Pancreas (tissue), 10 donors: ENCODE results near the gene TCTN3. TPM values are rescaled to one million over a fixed set of nuclear protein-coding genes. Genes with fewer than 3 reads are reported as not detected.

Source experiments
- ATAC-seq, 4 donors: fragments of 200-7000 bp; cut with Tn5 transposase; one replicate each; pipeline versions ENCODE4 v1.8.0 to v1.9.1; 2020; ENCODE audit warnings: mild to moderate bottlenecking in 4 of 4, moderate library complexity in 4 of 4
- DNase-seq, 6 donors: peaks; one replicate each; pipeline ENCODE4 v3.0.0-alpha.2; 2020
- FAIRE-seq: peaks from 2 replicates; lab custom pipeline; 2012; peaks lifted over from hg19 to GRCh38; lab: Jason Lieb, UNC
- H3K27ac ChIP-seq, 4 donors: fragments of 200-600 bp; sonication (generic); 1 replicate in 3 of 4; 2 replicates in 1 of 4; pipeline versions ENCODE4 v1.5.0 to v1.8.0; 2020
- H3K27me3 ChIP-seq, 4 donors: fragments of 200-600 bp; one replicate each; pipeline ENCODE4 v1.8.0; 2021
- H3K36me3 ChIP-seq, 3 donors: fragments of 200-600 bp; sonication (generic) in 1 of 3; one replicate each; pipeline versions ENCODE4 v1.5.0 to v1.8.0; 2020 to 2021
- H3K4me1 ChIP-seq, 3 donors: fragments of 200-600 bp; one replicate each; pipeline ENCODE4 v1.8.0; 2021
- H3K4me3 ChIP-seq, 4 donors: fragments of 200-600 bp; sonication (generic) in 2 of 4; one replicate each; pipeline versions ENCODE4 v1.5.0 to v1.8.0; 2020 to 2021
- H3K9me3 ChIP-seq, 4 donors: fragments of 200-600 bp; one replicate each; pipeline ENCODE4 v1.8.0; 2021
- WGBS, 2 donors: extraction: QIAGEN DNeasy Blood & Tissue Kit; methylation state at CpG; one replicate each; pipeline ENCODE4 v1.1.7; 2013; 5-methylcytosine and 5-hydroxymethylcytosine counted together
- intact Hi-C, 3 donors: fragments of 100-400 bp; cut with DNase I; formaldehyde crosslinking; loops; one replicate each; pipeline versions ENCODE4 v1.11.1 to v1.14.2; 2022
- polyA plus RNA-seq, 2 donors: library from polyadenylated mRNA; stranded (reverse); fragments of 200-250 nt; gene quantifications; one replicate each; pipeline ENCODE4 v1.2.3, GENCODE V29; 2013
- total RNA-seq, 6 donors: library from RNA; stranded (reverse); fragmentation: NEBNext Ultra II Directional in 4 of 6; extraction: Animal tissue kit (Norgen Biotek cat#: 25700) in 4 of 6; gene quantifications; one replicate each; pipeline versions ENCODE4 v1.2.1 to v1.2.4, GENCODE V29; 2021 to 2023
- TF ChIP-seq, protein P1 (sequence below), 4 donors: fragments of 200-600 bp; sonication (generic) in 3 of 4; IDR thresholded peaks; one replicate each; pipeline versions ENCODE4 v1.5.0 to v1.8.0; 2021; ENCODE audit warnings: antibody characterized with exemption in 4 of 4
- donor health status: healthy with polysubstance abuse.
- donor health status: DM: no; HTN: no; CAD: no; lungs with moderate emphysema.
- donor health status: DM: no; HTN: no; CAD: no.
- donor health status: control.
- donor health status: control.
- donor health status: Bipolar disorder and iron deficiency.
- donor health status: DM: yes; HTN: yes; CAD: no.
- donor health status: DM: no; HTN: no; CAD: no.
- donor health status: DM: no; HTN: no; CAD: no.
- donor health status: DM: yes; HTN: yes; CAD: no.

Gene TCTN3
- total and polyA plus RNA-seq, 8 donors: 8.1 to 25.5 (median 16.0) TPM

GRCh38 chr10:95650232-95650631 is 43.5 kb downstream of the TCTN3 start:
- H3K27ac ChIP-seq: no peak overlapping the region
- no peak overlapping the region for H3K4me3 ChIP-seq
- H3K9me3 ChIP-seq: no peaks in the 10 kb centered on the region
- no peak for DNase-seq
- H3K4me1 ChIP-seq: peaks cover 0 to 12% (median 0%) of the 10 kb centered on the region in 3 donors
- peak in 1 of 4 donors; percentile 61 for ATAC-seq
- no peaks in the 10 kb centered on the region for H3K27me3 ChIP-seq
- no peak for FAIRE-seq
- TF ChIP-seq, protein P1, sequence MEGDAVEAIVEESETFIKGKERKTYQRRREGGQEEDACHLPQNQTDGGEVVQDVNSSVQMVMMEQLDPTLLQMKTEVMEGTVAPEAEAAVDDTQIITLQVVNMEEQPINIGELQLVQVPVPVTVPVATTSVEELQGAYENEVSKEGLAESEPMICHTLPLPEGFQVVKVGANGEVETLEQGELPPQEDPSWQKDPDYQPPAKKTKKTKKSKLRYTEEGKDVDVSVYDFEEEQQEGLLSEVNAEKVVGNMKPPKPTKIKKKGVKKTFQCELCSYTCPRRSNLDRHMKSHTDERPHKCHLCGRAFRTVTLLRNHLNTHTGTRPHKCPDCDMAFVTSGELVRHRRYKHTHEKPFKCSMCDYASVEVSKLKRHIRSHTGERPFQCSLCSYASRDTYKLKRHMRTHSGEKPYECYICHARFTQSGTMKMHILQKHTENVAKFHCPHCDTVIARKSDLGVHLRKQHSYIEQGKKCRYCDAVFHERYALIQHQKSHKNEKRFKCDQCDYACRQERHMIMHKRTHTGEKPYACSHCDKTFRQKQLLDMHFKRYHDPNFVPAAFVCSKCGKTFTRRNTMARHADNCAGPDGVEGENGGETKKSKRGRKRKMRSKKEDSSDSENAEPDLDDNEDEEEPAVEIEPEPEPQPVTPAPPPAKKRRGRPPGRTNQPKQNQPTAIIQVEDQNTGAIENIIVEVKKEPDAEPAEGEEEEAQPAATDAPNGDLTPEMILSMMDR (IDR thresholded peaks at IDR 0.05): no peak
- peaks cover 0 to 21% (median 4%) of the 10 kb centered on the region in 3 donors for H3K36me3 ChIP-seq
- intact Hi-C loops: no loop called here
- WGBS, 2 donors: 55 to 78% methylated on average over 2 of the region's 2 CpGs

DNA sequence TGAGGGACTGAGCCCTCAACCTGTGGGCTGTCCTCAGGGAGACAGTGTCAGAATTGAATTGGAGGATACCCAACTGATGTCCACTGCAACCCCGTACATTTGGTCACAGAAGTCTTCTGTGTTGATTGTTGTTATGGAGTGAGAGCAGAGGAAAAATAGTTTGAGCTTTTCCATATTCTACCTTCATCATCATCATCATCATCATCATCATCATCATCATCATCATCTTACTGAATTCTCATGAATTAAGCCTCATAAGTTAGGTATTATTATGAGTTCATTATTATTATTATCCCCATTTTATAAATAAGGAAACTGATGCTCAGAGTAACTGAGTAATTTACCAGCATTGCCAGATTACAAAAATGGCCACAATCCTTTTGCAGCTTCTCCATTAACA is 45.6 kb downstream of the TCTN3 start:
- Histone ChIP-seq H3K4me1 (no peaks in the 10 kb centered on the region), H3K27me3 (no peaks in the 10 kb centered on the region), H3K36me3 (peaks cover 0 to 23% (median 4%) of the 10 kb centered on the region in 3 donors), H3K4me3 (no peak overlapping the region), H3K27ac (no peak overlapping the region), H3K9me3 (no peaks in the 10 kb centered on the region)
- no peak for ATAC-seq
- no peak for FAIRE-seq
- TF ChIP-seq, protein P1 (IDR thresholded peaks at IDR 0.05): no peak
- no peak for DNase-seq
- intact Hi-C loops: no loop called here
- 90 to 94% methylated on average over 1 of the region's 1 CpG for WGBS, 2 donors

GRCh38 chr10:95646160-95646559 is 47.6 kb downstream of the TCTN3 start:
- H3K4me1 ChIP-seq: no peaks in the 10 kb centered on the region
- TF ChIP-seq, protein P1 (IDR thresholded peaks at IDR 0.05): no peak
- no peaks in the 10 kb centered on the region for H3K27me3 ChIP-seq
- no peaks in the 10 kb centered on the region for H3K9me3 ChIP-seq
- 80 to 93% methylated on average over 1 of the region's 1 CpG for WGBS, 2 donors
- H3K36me3 ChIP-seq: peaks cover 0 to 31% (median 11%) of the 10 kb centered on the region in 3 donors
- H3K27ac ChIP-seq: no peak overlapping the region
- intact Hi-C loops: no loop called here
- peak in 1 of 4 donors; percentile 28 for ATAC-seq
- FAIRE-seq: no peak
- no peak overlapping the region for H3K4me3 ChIP-seq
- no peak for DNase-seq

DNA sequence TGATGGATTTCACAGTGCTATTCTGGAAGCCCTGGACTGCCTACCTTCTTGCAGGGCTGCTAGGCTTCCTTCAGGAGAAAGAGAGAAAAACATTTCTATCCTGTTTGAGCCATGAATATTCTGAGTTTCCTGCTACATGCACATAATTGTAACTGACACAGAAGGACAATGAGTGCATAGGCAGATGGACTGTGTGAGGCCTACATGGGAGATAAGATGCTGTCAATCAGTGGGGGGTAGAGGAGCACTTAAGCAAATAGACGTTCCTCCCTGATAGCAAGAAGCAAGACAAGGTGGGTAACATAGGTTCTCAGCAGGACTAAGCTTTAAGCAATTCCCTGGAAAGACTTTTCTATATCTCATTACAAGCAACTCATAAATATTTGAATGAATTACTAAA is 48.8 kb downstream of the TCTN3 start:
- no peaks in the 10 kb centered on the region for H3K9me3 ChIP-seq
- peaks cover 0 to 41% (median 18%) of the 10 kb centered on the region in 3 donors for H3K36me3 ChIP-seq
- 23 to 31% methylated on average over 1 of the region's 1 CpG for WGBS, 2 donors
- ATAC-seq (no peak), FAIRE-seq (no peak), DNase-seq (no peak)
- no peak overlapping the region for H3K27ac ChIP-seq
- no peak overlapping the region for H3K4me3 ChIP-seq
- no peaks in the 10 kb centered on the region for H3K27me3 ChIP-seq
- TF ChIP-seq, protein P1 (IDR thresholded peaks at IDR 0.05): no peak
- intact Hi-C loops: no loop called here
- H3K4me1 ChIP-seq: no peaks in the 10 kb centered on the region

- ATAC-seq: peak in 2 of 4 donors; percentile 30 to 43
- peaks cover 0 to 53% (median 21%) of the 10 kb centered on the region in 3 donors for H3K36me3 ChIP-seq
- TF ChIP-seq, protein P1 (IDR thresholded peaks at IDR 0.05): no peak
- FAIRE-seq: no peak
- no peaks in the 10 kb centered on the region for H3K27me3 ChIP-seq
- peaks cover 0 to 3% (median 1%) of the 10 kb centered on the region in 3 donors for H3K4me1 ChIP-seq
- DNase-seq: no peak
- intact Hi-C loops: no loop called here
- H3K27ac ChIP-seq: no peak overlapping the region
- WGBS, 2 donors: 100% methylated on average over 1 of the region's 1 CpG
- no peaks in the 10 kb centered on the region for H3K9me3 ChIP-seq
- H3K4me3 ChIP-seq: no peak overlapping the region
Observed at GRCh38 chr10:95640891-95641315, 52.8 kb downstream of the TCTN3 start.
